ENCODE measurements around the gene EEA1.
A peak's percentile ranks its signal among the peaks of the same experiment; 100 is the strongest.

EEA1 gene

GRCh38 chr12:92945659-92946220 is 16.6 kb upstream of the EEA1 start:
- TF ChIP-seq, protein P1, sequence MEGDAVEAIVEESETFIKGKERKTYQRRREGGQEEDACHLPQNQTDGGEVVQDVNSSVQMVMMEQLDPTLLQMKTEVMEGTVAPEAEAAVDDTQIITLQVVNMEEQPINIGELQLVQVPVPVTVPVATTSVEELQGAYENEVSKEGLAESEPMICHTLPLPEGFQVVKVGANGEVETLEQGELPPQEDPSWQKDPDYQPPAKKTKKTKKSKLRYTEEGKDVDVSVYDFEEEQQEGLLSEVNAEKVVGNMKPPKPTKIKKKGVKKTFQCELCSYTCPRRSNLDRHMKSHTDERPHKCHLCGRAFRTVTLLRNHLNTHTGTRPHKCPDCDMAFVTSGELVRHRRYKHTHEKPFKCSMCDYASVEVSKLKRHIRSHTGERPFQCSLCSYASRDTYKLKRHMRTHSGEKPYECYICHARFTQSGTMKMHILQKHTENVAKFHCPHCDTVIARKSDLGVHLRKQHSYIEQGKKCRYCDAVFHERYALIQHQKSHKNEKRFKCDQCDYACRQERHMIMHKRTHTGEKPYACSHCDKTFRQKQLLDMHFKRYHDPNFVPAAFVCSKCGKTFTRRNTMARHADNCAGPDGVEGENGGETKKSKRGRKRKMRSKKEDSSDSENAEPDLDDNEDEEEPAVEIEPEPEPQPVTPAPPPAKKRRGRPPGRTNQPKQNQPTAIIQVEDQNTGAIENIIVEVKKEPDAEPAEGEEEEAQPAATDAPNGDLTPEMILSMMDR (IDR thresholded peaks at IDR 0.05; ENCODE audit: insufficient read depth, low read length, poor library complexity, severe bottlenecking), result no peak
- Histone ChIP-seq H3K27me3 (replicated peaks; ENCODE audit: control insufficient read depth, insufficient read depth, low read length) (no peaks in the 10 kb centered on the region), H3K4me3 (replicated peaks; ENCODE audit: low read depth, low read length) (no peak overlapping the region), H3K36me3 (ENCODE audit: control insufficient read depth, insufficient read depth, low read length) (no peaks in the 10 kb centered on the region)
- DNase-seq (ENCODE audit: extremely low read depth, insufficient read length), result no peak

GRCh38 chr12:92943482-92944250 is 14.6 kb upstream of the EEA1 start:
- DNase-seq (ENCODE audit: extremely low read depth, insufficient read length), result peak; percentile 14
- no peak overlapping the region for H3K4me3 ChIP-seq (replicated peaks; ENCODE audit: low read depth, low read length)
- no peaks in the 10 kb centered on the region for H3K36me3 ChIP-seq (ENCODE audit: control insufficient read depth, insufficient read depth, low read length)
- TF ChIP-seq, protein P1 (IDR thresholded peaks at IDR 0.05; ENCODE audit: insufficient read depth, low read length, poor library complexity, severe bottlenecking), result peak; percentile 39
- H3K27me3 ChIP-seq (replicated peaks; ENCODE audit: control insufficient read depth, insufficient read depth, low read length), result no peaks in the 10 kb centered on the region

DNA sequence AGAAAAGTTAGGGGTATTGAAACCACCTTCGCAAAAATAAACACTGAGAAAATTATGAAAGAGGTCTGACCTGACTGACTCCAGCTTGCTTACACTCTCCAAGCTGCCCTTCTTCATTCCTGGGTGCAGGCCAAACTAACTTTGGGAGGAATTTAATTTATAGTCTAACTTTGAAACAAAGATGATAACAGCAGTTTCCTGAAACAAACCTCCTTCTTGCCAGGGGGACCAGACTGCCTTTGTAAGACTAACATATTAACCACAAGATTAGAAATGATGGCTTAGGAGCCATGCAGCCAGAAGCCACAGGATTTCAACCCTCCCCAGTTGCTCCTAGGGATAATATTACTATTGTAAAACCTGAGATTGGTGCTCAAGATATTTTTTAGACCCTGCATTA is 13.8 kb upstream of the EEA1 start:
- no peak for DNase-seq (ENCODE audit: extremely low read depth, insufficient read length)
- TF ChIP-seq, protein P1 (IDR thresholded peaks at IDR 0.05; ENCODE audit: insufficient read depth, low read length, poor library complexity, severe bottlenecking), result no peak
- no peaks in the 10 kb centered on the region for H3K36me3 ChIP-seq (ENCODE audit: control insufficient read depth, insufficient read depth, low read length)
- H3K4me3 ChIP-seq (replicated peaks; ENCODE audit: low read depth, low read length), result no peak overlapping the region
- H3K27me3 ChIP-seq (replicated peaks; ENCODE audit: control insufficient read depth, insufficient read depth, low read length), result no peaks in the 10 kb centered on the region

- TF ChIP-seq, protein P1 (IDR thresholded peaks at IDR 0.05; ENCODE audit: insufficient read depth, low read length, poor library complexity, severe bottlenecking), result no peak
- DNase-seq (ENCODE audit: extremely low read depth, insufficient read length), result no peak
- H3K4me3 ChIP-seq (replicated peaks; ENCODE audit: low read depth, low read length), result no peak overlapping the region
Observed at GRCh38 chr12:92939116-92939515, 10.0 kb upstream of the EEA1 start.

DNA sequence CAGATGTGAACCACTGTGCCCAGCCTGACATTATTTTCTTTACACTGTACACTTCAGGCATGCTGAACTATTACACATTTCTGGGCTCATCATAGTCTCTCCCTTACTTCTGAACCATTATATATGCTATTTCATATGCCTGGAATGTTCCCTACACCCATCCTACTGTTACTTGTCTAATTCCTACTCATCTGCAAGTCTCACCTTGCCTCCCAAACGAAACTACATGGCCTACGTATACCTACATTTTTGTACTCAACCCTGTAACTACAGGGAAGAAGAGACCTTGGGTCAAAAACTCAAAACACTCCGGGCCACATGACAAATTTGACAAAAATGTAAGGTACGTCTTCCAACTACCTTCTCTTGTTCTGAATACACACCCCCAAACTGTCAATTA is 9.5 kb upstream of the EEA1 start:
- no peak overlapping the region for H3K4me3 ChIP-seq (replicated peaks; ENCODE audit: low read depth, low read length)
- no peak for DNase-seq (ENCODE audit: extremely low read depth, insufficient read length)
- H3K27me3 ChIP-seq (replicated peaks; ENCODE audit: control insufficient read depth, insufficient read depth, low read length), result no peaks in the 10 kb centered on the region
- TF ChIP-seq, protein P1 (IDR thresholded peaks at IDR 0.05; ENCODE audit: insufficient read depth, low read length, poor library complexity, severe bottlenecking), result no peak
- no peaks in the 10 kb centered on the region for H3K36me3 ChIP-seq (ENCODE audit: control insufficient read depth, insufficient read depth, low read length)

More at GRCh38 chr12:92939116-92939515, 10.0 kb upstream of the EEA1 start:
- Histone ChIP-seq H3K36me3 (ENCODE audit: control insufficient read depth, insufficient read depth, low read length) (no peaks in the 10 kb centered on the region), H3K27me3 (replicated peaks; ENCODE audit: control insufficient read depth, insufficient read depth, low read length) (no peaks in the 10 kb centered on the region)
